H1 (cell line): ENCODE data around the gene H2BK1.

ENCODE experiments used
- CEBPB ChIP-seq: IDR thresholded peaks from 2 replicates; pipeline ENCODE4 v1.6.1; 2012; ENCODE audit warnings: low read depth, low read length
- EGR1 ChIP-seq: IDR thresholded peaks from 2 replicates; pipeline ENCODE4 v1.6.1; 2011; ENCODE audit warnings: low read depth, low read length, borderline replicate concordance
- EP300 ChIP-seq, 2 experiments: IDR thresholded peaks; 1 replicate in 1 of 2; 2 replicates in 1 of 2; pipeline ENCODE4 v1.6.1; 2011 to 2012; ENCODE audit warnings: low read depth in 2 of 2, low read length in 2 of 2, mild to moderate bottlenecking in 2 of 2, borderline replicate concordance in 1 of 2, inconsistent platforms in 1 of 2, moderate library complexity in 1 of 2
- NANOG ChIP-seq: IDR thresholded peaks from 2 replicates; pipeline ENCODE4 v1.6.1; 2011; ENCODE audit warnings: low read length, low read depth, mild to moderate bottlenecking, inconsistent platforms; ENCODE audit not compliant: insufficient read depth, poor library complexity, severe bottlenecking
- TF ChIP-seq, protein P1 (sequence below), 3 experiments: IDR thresholded peaks; 1 replicate in 2 of 3; 2 replicates in 1 of 3; pipeline versions ENCODE4 v1.5.1 to v1.6.1; 2011; ENCODE audit warnings: low read length in 3 of 3, mild to moderate bottlenecking in 3 of 3, inconsistent platforms in 2 of 3, low read depth in 1 of 3, moderate library complexity in 1 of 3; ENCODE audit not compliant: insufficient read depth in 1 of 3; ENCODE audit errors: control extremely low read depth in 1 of 3

- no peak for TF ChIP-seq EGR1
- TF ChIP-seq CEBPB, result no peak
- TF ChIP-seq NANOG, result no peak
- TF ChIP-seq EP300 (IDR thresholded peaks at IDR 0.05; ENCODE audit: borderline replicate concordance in 1 of 2, low read depth in 2 of 2, low read length in 2 of 2), result no peak
- TF ChIP-seq, protein P1, sequence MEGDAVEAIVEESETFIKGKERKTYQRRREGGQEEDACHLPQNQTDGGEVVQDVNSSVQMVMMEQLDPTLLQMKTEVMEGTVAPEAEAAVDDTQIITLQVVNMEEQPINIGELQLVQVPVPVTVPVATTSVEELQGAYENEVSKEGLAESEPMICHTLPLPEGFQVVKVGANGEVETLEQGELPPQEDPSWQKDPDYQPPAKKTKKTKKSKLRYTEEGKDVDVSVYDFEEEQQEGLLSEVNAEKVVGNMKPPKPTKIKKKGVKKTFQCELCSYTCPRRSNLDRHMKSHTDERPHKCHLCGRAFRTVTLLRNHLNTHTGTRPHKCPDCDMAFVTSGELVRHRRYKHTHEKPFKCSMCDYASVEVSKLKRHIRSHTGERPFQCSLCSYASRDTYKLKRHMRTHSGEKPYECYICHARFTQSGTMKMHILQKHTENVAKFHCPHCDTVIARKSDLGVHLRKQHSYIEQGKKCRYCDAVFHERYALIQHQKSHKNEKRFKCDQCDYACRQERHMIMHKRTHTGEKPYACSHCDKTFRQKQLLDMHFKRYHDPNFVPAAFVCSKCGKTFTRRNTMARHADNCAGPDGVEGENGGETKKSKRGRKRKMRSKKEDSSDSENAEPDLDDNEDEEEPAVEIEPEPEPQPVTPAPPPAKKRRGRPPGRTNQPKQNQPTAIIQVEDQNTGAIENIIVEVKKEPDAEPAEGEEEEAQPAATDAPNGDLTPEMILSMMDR (IDR thresholded peaks at IDR 0.05; ENCODE audit: control extremely low read depth in 1 of 3, insufficient read depth in 1 of 3, low read depth in 1 of 3, low read length in 3 of 3), result no peak
Observed at GRCh38 chr7:151192002-151192539, 18.2 kb downstream of the H2BK1 start.
